H1 (cell line): Measurements from ENCODE around the gene SORBS1. TPM values are rescaled to one million over a fixed set of nuclear protein-coding genes. Genes with fewer than 3 reads are reported as not detected.

Source experiments
- CHD2 ChIP-seq: IDR thresholded peaks from 2 replicates; pipeline ENCODE4 v1.6.1; 2012; ENCODE audit warnings: low read length, improper control_type of control experiment
- POLR2A ChIP-seq, 2 experiments: IDR thresholded peaks; 1 replicate in 1 of 2; 2 replicates in 1 of 2; pipeline ENCODE4 v1.6.1; 2011; ENCODE audit warnings: low read depth in 2 of 2, low read length in 2 of 2, mild to moderate bottlenecking in 2 of 2; ENCODE audit errors: control extremely low read depth in 1 of 2
- YY1 ChIP-seq: IDR thresholded peaks from 2 replicates; pipeline ENCODE4 v1.6.1; 2011; ENCODE audit warnings: low read depth, mild to moderate bottlenecking, low read length
- polyA plus RNA-seq, 7 experiments: library from polyadenylated mRNA; depleted of rRNA in 3 of 7; stranded (reverse) in 5 of 7; unstranded in 2 of 7; fragments of >200 nt in 5 of 7; fragments of 200-250 nt in 2 of 7; gene quantifications; 1 replicate in 5 of 7; 2 replicates in 1 of 7; 4 replicates in 1 of 7; pipeline versions ENCODE4 v1.2.1 to v1.2.3, GENCODE V29; 2011 to 2013; ENCODE audit warnings: missing spikeins in 2 of 7, mixed read lengths in 2 of 7
- total RNA-seq: library from RNA; stranded (reverse); fragmentation: NEBNext Ultra II Directional; extraction: Animal tissue kit (Norgen Biotek cat#: 25700); gene quantifications from 2 replicates; pipeline ENCODE4 v1.2.1, GENCODE V29; 2021

The SORBS1 gene
- total and polyA plus RNA-seq, 2 of the 8 experiments (the other 6 are each of a cell fraction or from before 2014, with no cell fraction given) = 16.0 to 35.0 TPM

GRCh38 chr10:95352684-95353083 lies 208.5 kb downstream of the SORBS1 start (continued):
- TF ChIP-seq CHD2 = no peak
- TF ChIP-seq POLR2A (IDR thresholded peaks at IDR 0.05; ENCODE audit: control extremely low read depth in 1 of 2, low read depth in 2 of 2, low read length in 2 of 2) = no peak
- TF ChIP-seq YY1 = no peak
